Upper lobe of left lung (tissue), 4 donors: ENCODE measurements around the gene ENO3.

Experiments used
- POLR2AphosphoS5 ChIP-seq, 2 donors: sonication (generic); formaldehyde crosslinking; IDR thresholded peaks; one replicate each; pipeline ENCODE4 v1.5.1; 2017; ENCODE audit warnings: antibody characterized with exemption in 2 of 2
- TF ChIP-seq, protein P1 (sequence below), 6 experiments: fragments of 450-650 bp in 4 of 6; fragments of 200-600 bp in 2 of 6; sonication (generic) in 2 of 6; IDR thresholded peaks; one replicate each; pipeline ENCODE4 v1.5.1; 2016 to 2019; ENCODE audit warnings: antibody characterized with exemption in 6 of 6

DNA sequence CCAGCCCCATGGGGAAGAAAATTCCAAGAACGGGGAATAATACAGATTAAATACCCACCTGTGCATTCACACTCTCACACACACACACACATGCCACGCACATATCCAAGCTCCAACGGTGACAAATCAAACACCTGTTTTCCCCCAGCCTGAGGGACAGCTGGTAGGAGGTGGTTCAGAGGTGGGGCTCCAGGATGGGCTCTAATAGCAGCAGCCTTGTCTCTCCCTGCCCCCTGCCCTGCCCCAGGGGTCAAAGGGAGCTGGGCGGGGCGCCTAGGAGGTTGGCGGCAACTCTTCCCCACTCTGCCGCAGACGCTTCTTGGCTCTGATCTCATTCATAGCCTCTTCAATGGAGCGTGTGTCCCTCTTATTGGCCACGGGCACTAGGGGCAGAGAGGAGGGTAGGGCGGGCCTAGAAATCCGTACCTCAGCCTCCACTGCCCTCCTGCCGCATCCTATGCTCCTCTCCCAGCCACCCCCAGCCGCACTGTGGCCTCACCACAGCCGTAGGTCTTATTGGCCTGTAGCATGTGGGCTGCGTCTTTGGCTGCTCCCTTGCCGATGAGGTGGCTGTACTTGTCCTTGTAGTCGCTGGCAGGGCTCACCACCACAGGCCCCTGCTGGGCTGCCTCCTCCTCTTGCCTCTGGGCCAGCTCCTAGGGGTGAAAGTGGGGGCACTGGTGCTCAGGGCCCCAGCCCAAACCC, 8.5 kb downstream of the ENO3 start:
- no peak for TF ChIP-seq POLR2AphosphoS5 (IDR thresholded peaks at IDR 0.05)
- TF ChIP-seq, protein P1, sequence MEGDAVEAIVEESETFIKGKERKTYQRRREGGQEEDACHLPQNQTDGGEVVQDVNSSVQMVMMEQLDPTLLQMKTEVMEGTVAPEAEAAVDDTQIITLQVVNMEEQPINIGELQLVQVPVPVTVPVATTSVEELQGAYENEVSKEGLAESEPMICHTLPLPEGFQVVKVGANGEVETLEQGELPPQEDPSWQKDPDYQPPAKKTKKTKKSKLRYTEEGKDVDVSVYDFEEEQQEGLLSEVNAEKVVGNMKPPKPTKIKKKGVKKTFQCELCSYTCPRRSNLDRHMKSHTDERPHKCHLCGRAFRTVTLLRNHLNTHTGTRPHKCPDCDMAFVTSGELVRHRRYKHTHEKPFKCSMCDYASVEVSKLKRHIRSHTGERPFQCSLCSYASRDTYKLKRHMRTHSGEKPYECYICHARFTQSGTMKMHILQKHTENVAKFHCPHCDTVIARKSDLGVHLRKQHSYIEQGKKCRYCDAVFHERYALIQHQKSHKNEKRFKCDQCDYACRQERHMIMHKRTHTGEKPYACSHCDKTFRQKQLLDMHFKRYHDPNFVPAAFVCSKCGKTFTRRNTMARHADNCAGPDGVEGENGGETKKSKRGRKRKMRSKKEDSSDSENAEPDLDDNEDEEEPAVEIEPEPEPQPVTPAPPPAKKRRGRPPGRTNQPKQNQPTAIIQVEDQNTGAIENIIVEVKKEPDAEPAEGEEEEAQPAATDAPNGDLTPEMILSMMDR (IDR thresholded peaks at IDR 0.05), result no peak
